IMR-90 (cell line): ENCODE data around the gene IQCB1. TPM values are rescaled to one million over a fixed set of nuclear protein-coding genes. Genes with fewer than 3 reads are reported as not detected.

Source experiments
- ATAC-seq: fragments of 200-7000 bp; cut with Tn5 transposase; 2 replicates; pipeline ENCODE4 v1.9.1; 2020; ENCODE audit warnings: low read depth, mild to moderate bottlenecking, moderate library complexity
- BruUV-seq: library from RNA; stranded (reverse); fragments of 400-500 nt; replicated peaks from 2 replicates; lab custom pipeline; 2021; lab: Mats Ljungman, UMichigan
- CTCF ChIA-PET: fragments of 300-600 bp; formaldehyde crosslinking; extraction: SDS; loops from one replicate; lab custom pipeline; 2021; ENCODE audit warnings: antibody characterized with exemption; lab: Yijun Ruan, JAX
- POLR2A ChIA-PET: fragments of 300-600 bp; sonication (Branson Sonifier 250); formaldehyde crosslinking; loops from one replicate; lab custom pipeline; 2022; ENCODE audit warnings: antibody characterized with exemption; ENCODE audit not compliant: unreplicated experiment; lab: Charles Lee
- DNase-seq: peaks from one replicate; pipeline ENCODE4 v3.0.0; 2013
- H2AFZ ChIP-seq: replicated peaks from 2 replicates; pipeline ENCODE3; 2013; ENCODE audit warnings: low read length, mild to moderate bottlenecking; ENCODE audit not compliant: poor library complexity
- H2AK5ac ChIP-seq: 2 replicates; pipeline ENCODE4 v1.6.1; 2013; ENCODE audit warnings: low read depth, low read length, inconsistent platforms
- H2AK9ac ChIP-seq: replicated peaks from 2 replicates; pipeline ENCODE3; 2013; ENCODE audit warnings: mild to moderate bottlenecking, low read depth, low read length, moderate library complexity; ENCODE audit not compliant: poor library complexity
- H2BK120ac ChIP-seq: 2 replicates; pipeline ENCODE4 v1.6.1; 2013; ENCODE audit warnings: low read depth, low read length, inconsistent platforms
- H2BK15ac ChIP-seq: 3 replicates; pipeline ENCODE4 v1.6.1; 2013; ENCODE audit warnings: low read depth, low read length, inconsistent platforms
- H2BK20ac ChIP-seq: 2 replicates; pipeline ENCODE4 v1.6.1; 2013; ENCODE audit warnings: low read depth, mild to moderate bottlenecking, inconsistent platforms, low read length, moderate library complexity
- H2BK5ac ChIP-seq: 2 replicates; pipeline ENCODE4 v1.6.1; 2013; ENCODE audit warnings: mild to moderate bottlenecking, low read depth, low read length, inconsistent platforms; ENCODE audit not compliant: poor library complexity, severe bottlenecking
- H3K14ac ChIP-seq: replicated peaks from 2 replicates; pipeline ENCODE4 v1.6.1; 2013; ENCODE audit warnings: low read depth, low read length, inconsistent platforms
- H3K18ac ChIP-seq: 2 replicates; pipeline ENCODE4 v1.6.1; 2013; ENCODE audit warnings: low read depth, low read length, control low read depth
- H3K23ac ChIP-seq: 2 replicates; pipeline ENCODE4 v1.6.1; 2013; ENCODE audit warnings: low read depth, low read length, inconsistent platforms
- H3K27ac ChIP-seq: 2 replicates; pipeline ENCODE4 v1.5.1; 2013; ENCODE audit warnings: mild to moderate bottlenecking, control low read depth, low read length; ENCODE audit not compliant: insufficient read depth
- H3K27me3 ChIP-seq: 2 replicates; pipeline ENCODE4 v1.6.1; 2013; ENCODE audit warnings: low read length; ENCODE audit not compliant: control insufficient read depth, insufficient read depth
- H3K36me3 ChIP-seq: 2 replicates; pipeline ENCODE4 v1.6.1; 2013; ENCODE audit warnings: low read length, mixed read lengths; ENCODE audit not compliant: control insufficient read depth, insufficient read depth
- H3K4ac ChIP-seq: 2 replicates; pipeline ENCODE4 v1.6.1; 2013; ENCODE audit warnings: low read depth, low read length, inconsistent platforms
- H3K4me1 ChIP-seq: 2 replicates; pipeline ENCODE4 v1.6.1; 2013; ENCODE audit warnings: low read length, mixed read lengths; ENCODE audit not compliant: control insufficient read depth, insufficient read depth
- H3K4me2 ChIP-seq: 2 replicates; pipeline ENCODE4 v1.6.1; 2013; ENCODE audit warnings: low read depth, mild to moderate bottlenecking, control low read depth, low read length, moderate library complexity
- H3K4me3 ChIP-seq: 2 replicates; pipeline ENCODE4 v1.5.1; 2013; ENCODE audit warnings: low read depth, mild to moderate bottlenecking, control low read depth, low read length, moderate library complexity; ENCODE audit not compliant: insufficient read depth
- H3K56ac ChIP-seq: 2 replicates; pipeline ENCODE4 v1.6.1; 2013; ENCODE audit warnings: low read length, inconsistent platforms; ENCODE audit not compliant: insufficient read depth; ENCODE audit errors: extremely low read depth
- H3K79me1 ChIP-seq, 2 experiments: 2 replicates each; pipeline ENCODE4 v1.6.1; 2013; ENCODE audit warnings: low read length in 2 of 2, inconsistent platforms in 1 of 2, low read depth in 1 of 2
- H3K9ac ChIP-seq: 2 replicates; pipeline ENCODE4 v1.6.1; 2013; ENCODE audit warnings: low read depth, low read length, control low read depth
- H3K9me1 ChIP-seq: 2 replicates; pipeline ENCODE4 v1.6.1; 2013; ENCODE audit warnings: low read length, inconsistent platforms; ENCODE audit not compliant: insufficient read depth
- H3K9me3 ChIP-seq: 2 replicates; pipeline ENCODE4 v1.6.1; 2013; ENCODE audit warnings: low read length; ENCODE audit not compliant: control insufficient read depth, insufficient read depth
- H4K20me1 ChIP-seq: 2 replicates; pipeline ENCODE4 v1.6.1; 2013; ENCODE audit warnings: low read length, inconsistent platforms; ENCODE audit not compliant: insufficient read depth
- H4K5ac ChIP-seq: 2 replicates; pipeline ENCODE4 v1.6.1; 2013; ENCODE audit warnings: mild to moderate bottlenecking, low read depth, low read length, control low read depth
- H4K8ac ChIP-seq, 2 experiments: 2 replicates each; pipeline ENCODE4 v1.6.1; 2013; ENCODE audit warnings: low read depth in 2 of 2, low read length in 2 of 2, control low read depth in 1 of 2, inconsistent platforms in 1 of 2
- H4K91ac ChIP-seq: 2 replicates; pipeline ENCODE4 v1.6.1; 2013; ENCODE audit warnings: low read depth, low read length, inconsistent platforms; ENCODE audit not compliant: insufficient read depth
- BHLHE40 ChIP-seq: fragments of 150-350 bp; IDR thresholded peaks from 2 replicates; pipeline ENCODE4 v1.6.1; 2016; ENCODE audit warnings: mild to moderate bottlenecking, low read depth, low read length
- CEBPB ChIP-seq: IDR thresholded peaks from 2 replicates; pipeline ENCODE4 v1.6.1; 2012; ENCODE audit warnings: low read depth, low read length, improper control_type of control experiment
- CHD1 ChIP-seq: IDR thresholded peaks from 2 replicates; pipeline ENCODE4 v1.6.1; 2012; ENCODE audit warnings: low read depth, low read length, improper control_type of control experiment
- CTCF ChIP-seq: conservative IDR thresholded peaks from 2 replicates; pipeline ENCODE4 v1.5.1; 2012; ENCODE audit warnings: mild to moderate bottlenecking, low read depth, low read length, improper control_type of control experiment
- ELK1 ChIP-seq: fragments of 150-350 bp; IDR thresholded peaks from 2 replicates; pipeline ENCODE4 v1.6.1; 2016; ENCODE audit warnings: low read depth, mild to moderate bottlenecking, low read length, moderate library complexity, borderline replicate concordance
- FOS ChIP-seq: fragments of 150-350 bp; IDR thresholded peaks from 2 replicates; pipeline ENCODE4 v1.6.1; 2016; ENCODE audit warnings: low read depth, low read length
- MAFK ChIP-seq: IDR thresholded peaks from 2 replicates; pipeline ENCODE4 v1.6.1; 2012; ENCODE audit warnings: low read depth, low read length, improper control_type of control experiment
- MAZ ChIP-seq: IDR thresholded peaks from 2 replicates; pipeline ENCODE4 v1.6.1; 2012; ENCODE audit warnings: low read depth, mild to moderate bottlenecking, low read length, improper control_type of control experiment, moderate library complexity, borderline replicate concordance
- MXI1 ChIP-seq: IDR thresholded peaks from 2 replicates; pipeline ENCODE4 v1.6.1; 2012; ENCODE audit warnings: low read depth, mild to moderate bottlenecking, low read length, moderate library complexity, borderline replicate concordance
- NFE2L2 ChIP-seq: fragments of 150-350 bp; IDR thresholded peaks from 2 replicates; pipeline ENCODE4 v1.6.1; 2016; ENCODE audit warnings: low read depth, mild to moderate bottlenecking, low read length
- POLR2A ChIP-seq: IDR thresholded peaks from 2 replicates; pipeline ENCODE4 v1.6.1; 2012; ENCODE audit warnings: mild to moderate bottlenecking, low read depth, low read length
- RAD21 ChIP-seq: IDR thresholded peaks from 2 replicates; pipeline ENCODE4 v1.6.1; 2012; ENCODE audit warnings: low read length, improper control_type of control experiment
- RCOR1 ChIP-seq: IDR thresholded peaks from 2 replicates; pipeline ENCODE4 v1.6.1; 2012; ENCODE audit warnings: mild to moderate bottlenecking, low read length, improper control_type of control experiment; ENCODE audit not compliant: insufficient replicate concordance
- RFX5 ChIP-seq: IDR thresholded peaks from 2 replicates; pipeline ENCODE4 v1.8.0; 2012; ENCODE audit warnings: low read depth, mild to moderate bottlenecking, low read length, moderate library complexity
- SMC3 ChIP-seq: fragments of 150-350 bp; IDR thresholded peaks from 2 replicates; pipeline ENCODE4 v1.6.1; 2016; ENCODE audit warnings: low read depth, mild to moderate bottlenecking, antibody characterized with exemption, low read length, moderate library complexity
- USF2 ChIP-seq: fragments of 150-350 bp; IDR thresholded peaks from 2 replicates; pipeline ENCODE4 v1.6.1; 2017; ENCODE audit warnings: mild to moderate bottlenecking, antibody characterized with exemption, low read length, low read depth
- WGBS, 2 experiments: methylation state at CpG; one replicate each; pipeline versions ENCODE4 v1.1.5 to v1.1.7; 2013; ENCODE audit warnings: missing lambda C conversion rate in 2 of 2; ENCODE audit not compliant: insufficient read length in 1 of 2; ENCODE audit errors: extremely low coverage in 2 of 2; 5-methylcytosine and 5-hydroxymethylcytosine counted together
- dilution Hi-C: fragments of 300-500 bp; cut with HindIII; formaldehyde crosslinking; loops from one replicate; pipeline ENCODE4 v1.14.3; 2018; ENCODE audit warnings: low sequenced_read_pairs; ENCODE audit not compliant: unreplicated experiment
- in situ Hi-C: fragments of 300-500 bp; cut with MboI; formaldehyde crosslinking; loops from 3 replicates; pipeline ENCODE4 v1.14.3; 2019; ENCODE audit warnings: low sequenced_read_pairs, inconsistent platforms, mixed read lengths
- intact Hi-C: fragments of 100-400 bp; cut with micrococcal nuclease; formaldehyde crosslinking; loops from 2 replicates; pipeline ENCODE4 v1.10.0; 2022
- polyA plus RNA-seq, 3 experiments: library from polyadenylated mRNA; depleted of rRNA; stranded (reverse); fragments of >200 nt; gene quantifications; 2 replicates each; pipeline ENCODE4 v1.2.3, GENCODE V29; 2012; ENCODE audit warnings: low replicate concordance in 1 of 3
- total RNA-seq: library from RNA; depleted of rRNA; stranded (reverse); fragments of >200 nt; gene quantifications from 2 replicates; pipeline ENCODE4 v1.2.3, GENCODE V29; 2012

The IQCB1 gene
- total and polyA plus RNA-seq, 2 of the 4 experiments (the other 2 are of a cell fraction) = 13.5 to 18.3 TPM

- no CpG with 5 or more reads among the region's 1 CpG for WGBS, 2 experiments
- no peaks in the 10 kb centered on the region for H4K20me1 ChIP-seq
- BruUV-seq = no TSS peak
- dilution Hi-C loops = no loop called here
- DNase-seq (no peak), ATAC-seq (no peak)
- no peak for TF ChIP-seq SMC3
- TF ChIP-seq CEBPB = no peak
- no peak for TF ChIP-seq FOS
- TF ChIP-seq POLR2A = no peak
- no peak for TF ChIP-seq NFE2L2
- no peak for TF ChIP-seq MAFK
- no peak for TF ChIP-seq USF2
- TF ChIP-seq RCOR1 = no peak
- TF ChIP-seq RFX5 = no peak
- TF ChIP-seq MXI1 = no peak
- no peak for TF ChIP-seq BHLHE40
- TF ChIP-seq ELK1 = no peak
- no peak for TF ChIP-seq CTCF
- no peak for TF ChIP-seq MAZ
- TF ChIP-seq RAD21 = no peak
- no peak for TF ChIP-seq CHD1
- H3K9ac ChIP-seq = no peak overlapping the region
- no peak overlapping the region for H2AFZ ChIP-seq
- H3K27me3 ChIP-seq = no peaks in the 10 kb centered on the region
- no peak overlapping the region for H3K4me3 ChIP-seq
- no peak overlapping the region for H4K8ac ChIP-seq
- H3K4me1 ChIP-seq = no peaks in the 10 kb centered on the region
- H2BK5ac ChIP-seq = no peak overlapping the region
- H3K23ac ChIP-seq = no peak overlapping the region
- H2BK20ac ChIP-seq = no peak overlapping the region
- ChIA-PET CTCF (no interaction called here), POLR2A (no interaction called here)
- peaks cover 33% of the 10 kb centered on the region for H3K36me3 ChIP-seq
- H3K9me3 ChIP-seq = no peaks in the 10 kb centered on the region
- H3K18ac ChIP-seq = no peak overlapping the region
- no peak overlapping the region for H2AK9ac ChIP-seq
- intact Hi-C loops = no loop called here
- H3K4ac ChIP-seq = no peak overlapping the region
- no peak overlapping the region for H3K27ac ChIP-seq
- H4K5ac ChIP-seq = no peak overlapping the region
- H2AK5ac ChIP-seq = no peak overlapping the region
- H3K79me1 ChIP-seq = peaks cover 0 to 4% of the 10 kb centered on the region in 2 experiments; a peak in 3 of 4 replicates
- in situ Hi-C loops = no loop called here
- H2BK15ac ChIP-seq = no peak overlapping the region
- no peak overlapping the region for H2BK120ac ChIP-seq
- H3K14ac ChIP-seq = no peak overlapping the region
- H4K91ac ChIP-seq = no peak overlapping the region
- no peak overlapping the region for H3K56ac ChIP-seq
- no peaks in the 10 kb centered on the region for H3K9me1 ChIP-seq
- no peak overlapping the region for H3K4me2 ChIP-seq
Observed at GRCh38 chr3:121723485-121723884, 111.4 kb downstream of the IQCB1 start.
